KG1 (cell line): ENCODE data around the gene TCEAL6.
"Not testable (repeated sequence)": the region's sequence is repeated elsewhere in the genome, so short reads cannot be mapped to it uniquely, and the experiment has no call there.

Experiments
- DNase-seq: peaks from one replicate; lab custom pipeline; 2025; lab: John Stamatoyannopoulos, UW

TCEAL6 gene

DNA sequence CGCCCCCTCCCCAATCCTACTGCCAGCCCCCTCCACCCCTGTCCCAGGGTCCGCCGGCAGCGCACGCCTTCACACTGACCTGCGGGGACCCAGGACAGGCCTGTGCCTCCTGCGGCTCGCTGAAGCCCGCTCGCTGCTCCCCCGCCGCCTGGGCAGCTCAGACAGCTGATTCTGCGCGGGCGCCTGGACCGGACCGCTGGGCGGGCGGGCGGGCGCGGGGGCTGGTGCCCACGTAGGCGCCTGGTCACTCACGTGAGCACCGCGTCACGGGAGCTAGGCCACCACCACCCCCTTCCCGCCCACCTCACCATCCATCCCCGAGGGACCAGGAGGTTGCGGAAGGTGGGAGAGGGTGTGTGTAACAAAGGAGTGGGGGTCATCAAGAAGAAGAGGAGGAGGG, at the start of gene TCEAL6:
Gene TCEAL6 (minus strand): TSS at position 208 of the 400 bp plus-strand sequence.
- not testable (repeated sequence) for DNase-seq

DNA sequence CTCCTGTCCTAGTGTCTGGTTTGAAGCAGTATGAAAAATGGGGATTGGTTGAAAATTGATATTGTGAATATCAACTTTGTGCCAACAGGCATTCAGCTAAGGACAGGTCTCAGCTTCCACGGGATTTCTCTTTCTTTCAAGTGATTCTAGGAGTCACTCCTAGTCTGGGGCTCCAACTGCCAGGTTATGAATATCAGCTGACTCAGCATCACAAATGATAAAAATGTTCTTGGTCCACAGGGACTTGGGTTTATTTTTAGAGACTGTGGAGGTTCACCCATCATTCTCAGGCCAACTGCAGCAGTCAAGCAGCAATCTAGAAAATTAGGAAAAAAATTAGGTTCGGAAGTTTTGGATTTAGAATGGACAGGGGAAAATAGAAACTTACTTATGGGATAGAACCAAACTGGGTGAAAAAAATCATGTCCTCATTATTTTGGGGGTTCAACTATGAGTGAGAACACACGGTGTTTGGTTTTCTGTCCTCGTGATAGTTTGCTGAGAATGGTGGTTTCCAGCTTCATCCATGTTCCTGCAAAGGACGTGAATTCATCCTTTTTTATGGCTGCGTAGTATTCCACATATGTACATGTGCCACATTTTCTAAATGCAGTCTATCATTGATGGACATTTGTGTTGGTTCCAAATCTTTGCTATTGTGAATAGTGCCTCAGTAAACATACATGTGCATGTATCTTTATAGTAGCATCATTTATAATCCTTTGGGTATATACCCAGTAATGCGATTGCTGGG, 43.9 kb upstream of the TCEAL6 start:
- no peak for DNase-seq

DNA sequence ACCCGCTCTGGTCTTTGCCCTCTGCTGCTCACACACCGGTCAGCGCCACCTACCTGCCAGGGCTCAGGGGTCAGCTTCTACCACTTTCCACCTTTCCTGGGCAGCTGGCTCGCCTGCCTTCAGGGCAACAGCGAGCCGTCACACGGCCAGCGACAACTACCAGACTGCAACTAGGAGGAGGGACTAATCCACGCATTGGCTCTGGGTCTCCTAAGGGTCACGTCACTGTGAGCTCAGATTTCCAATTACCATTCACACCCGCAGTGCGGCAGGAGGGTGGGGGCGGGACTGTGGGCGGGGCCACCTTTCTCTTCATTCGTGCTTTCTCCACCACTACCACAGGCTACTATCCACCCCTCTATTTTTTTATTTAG, 13.5 kb upstream of the TCEAL6 start, which contains the start of gene BEX5:
Gene BEX5 (minus strand): TSS at position 172 of the 374 bp plus-strand sequence. CDS start 1,712 bp downstream, outside the sequence.
- no peak for DNase-seq

DNA sequence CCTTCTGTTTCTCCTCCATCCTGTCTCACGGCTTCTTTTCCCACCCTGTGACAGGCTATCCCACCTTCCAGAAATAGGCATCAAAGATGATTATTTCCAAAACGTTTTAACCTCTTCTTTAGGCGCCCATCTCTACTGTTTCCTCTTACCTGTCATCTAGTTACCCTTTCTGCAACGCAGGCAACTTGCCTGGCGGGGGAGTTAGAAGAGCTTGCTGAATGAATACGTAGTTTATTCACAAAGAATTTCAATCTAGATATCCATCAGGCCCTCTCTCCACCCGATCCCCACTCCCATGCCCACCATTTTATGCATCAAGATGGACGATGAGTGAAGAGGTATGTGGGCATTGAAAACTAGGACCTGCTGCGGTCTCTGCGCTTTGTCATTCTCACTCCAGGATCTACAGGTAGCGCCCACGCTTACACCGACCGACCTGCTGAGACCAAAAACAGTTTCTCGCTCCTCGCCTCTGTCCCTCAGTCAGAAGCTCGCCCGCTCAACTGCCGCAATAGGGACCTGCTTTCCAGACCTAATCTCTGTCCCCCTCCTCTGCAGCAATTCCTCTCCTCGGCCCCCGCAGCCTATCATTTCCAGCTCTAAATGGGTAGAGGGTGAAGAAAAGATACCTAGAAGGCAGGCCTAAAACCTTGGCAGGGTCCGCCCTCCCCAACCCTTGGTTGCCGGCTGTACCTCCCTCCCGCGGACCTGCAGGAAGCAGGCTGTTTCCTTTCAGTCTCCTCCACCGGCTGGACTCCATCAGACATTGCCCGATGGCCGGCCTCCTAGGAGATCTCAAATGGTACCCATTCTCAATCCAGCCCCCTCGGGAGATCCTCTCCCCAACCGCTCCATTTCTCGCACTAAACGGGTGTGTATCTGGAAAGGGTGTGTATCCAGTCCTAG, 12.9 kb upstream of the TCEAL6 start:
- DNase-seq = no peak

DNA sequence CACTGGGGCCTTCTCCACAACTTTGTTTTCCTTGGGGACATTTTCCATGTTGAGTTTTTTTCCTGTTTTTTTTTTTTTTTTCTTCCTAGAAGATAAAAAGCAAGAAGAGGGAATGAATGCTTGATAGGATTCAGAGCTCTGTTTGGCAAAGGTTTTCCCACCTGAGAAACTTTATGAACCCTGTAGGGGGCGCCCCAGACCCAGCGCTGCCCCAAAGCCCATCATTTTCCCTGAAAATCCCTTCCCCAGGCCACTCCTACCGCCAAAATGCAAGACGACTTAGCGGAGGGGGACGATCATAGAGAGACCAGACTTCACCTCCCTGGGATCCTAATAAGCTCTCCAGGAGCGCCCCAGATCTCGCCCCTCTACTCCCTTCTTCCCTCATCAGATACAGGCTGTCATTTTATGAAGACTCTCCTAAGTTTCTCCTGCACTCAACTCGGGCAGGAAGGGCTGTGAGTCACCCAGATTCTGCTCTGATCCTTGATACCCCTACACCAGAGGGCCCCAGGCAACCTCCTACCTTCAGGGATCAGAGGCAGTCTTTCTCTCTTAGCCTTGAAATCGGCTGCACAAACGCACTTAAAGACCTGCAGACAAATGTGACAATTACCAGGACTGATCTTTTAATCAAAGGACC, 12.1 kb upstream of the TCEAL6 start:
- DNase-seq = no peak

DNA sequence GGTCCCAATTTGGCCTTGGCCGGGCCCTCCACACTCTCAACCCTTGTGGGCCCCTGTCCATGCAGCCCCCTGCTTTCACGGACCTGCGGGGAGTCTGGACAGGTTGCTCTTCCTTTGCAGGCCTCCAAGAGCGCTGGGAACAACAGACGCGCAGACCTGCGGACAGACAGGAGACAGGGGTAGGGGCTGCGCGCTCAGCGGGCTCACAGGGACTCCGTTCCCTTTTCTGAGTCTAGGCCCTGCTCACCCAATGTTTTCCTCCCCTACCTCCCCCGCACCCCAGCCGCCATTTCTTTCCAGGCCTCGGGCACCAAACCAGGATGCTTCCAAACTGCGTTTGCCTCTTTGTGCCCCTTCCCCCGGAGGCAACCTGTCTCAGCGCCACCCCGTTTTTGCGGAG, 650 bp downstream of the TCEAL6 start:
- not testable (repeated sequence) for DNase-seq

DNA sequence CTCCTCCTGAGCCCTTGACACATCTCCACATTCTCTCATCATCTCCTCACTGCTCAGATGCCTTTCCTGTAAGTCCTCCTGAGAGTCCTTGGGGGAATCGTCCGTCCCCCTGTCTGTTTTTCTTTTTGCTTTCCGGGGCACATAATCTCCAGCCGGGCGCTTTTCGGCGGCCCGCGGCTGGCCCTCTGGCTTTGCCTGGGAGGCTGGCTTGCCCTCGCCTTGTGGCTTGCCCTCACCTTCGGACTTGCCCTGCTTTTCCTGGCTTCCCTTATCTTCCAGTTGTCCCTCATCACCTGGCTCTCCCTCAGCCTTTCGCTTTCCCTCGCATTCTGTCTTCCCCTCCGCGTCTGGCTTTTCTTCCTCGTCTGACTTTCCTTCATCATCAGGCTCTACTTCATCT, 1.4 kb downstream of the TCEAL6 start:
- not testable (repeated sequence) for DNase-seq

DNA sequence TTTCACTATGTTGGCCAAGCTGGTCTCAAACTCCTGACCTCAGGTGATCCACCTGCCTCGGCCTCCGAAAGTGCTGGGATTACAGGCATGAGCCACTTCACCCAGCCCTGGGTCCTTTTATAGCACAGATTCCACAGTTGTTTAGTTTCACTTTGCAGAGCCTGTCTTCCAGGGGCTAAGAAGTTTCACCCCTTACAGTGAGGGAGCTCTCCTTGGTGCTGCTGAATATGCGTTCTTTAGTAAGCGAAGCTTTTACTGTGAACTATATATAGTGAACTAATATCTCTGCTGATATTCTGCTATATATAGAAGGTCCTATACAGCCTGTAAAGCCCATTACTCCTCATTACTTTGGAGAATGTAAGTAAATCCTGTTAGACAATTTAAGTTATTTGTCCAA, 4.2 kb downstream of the TCEAL6 start:
- no peak for DNase-seq

DNA sequence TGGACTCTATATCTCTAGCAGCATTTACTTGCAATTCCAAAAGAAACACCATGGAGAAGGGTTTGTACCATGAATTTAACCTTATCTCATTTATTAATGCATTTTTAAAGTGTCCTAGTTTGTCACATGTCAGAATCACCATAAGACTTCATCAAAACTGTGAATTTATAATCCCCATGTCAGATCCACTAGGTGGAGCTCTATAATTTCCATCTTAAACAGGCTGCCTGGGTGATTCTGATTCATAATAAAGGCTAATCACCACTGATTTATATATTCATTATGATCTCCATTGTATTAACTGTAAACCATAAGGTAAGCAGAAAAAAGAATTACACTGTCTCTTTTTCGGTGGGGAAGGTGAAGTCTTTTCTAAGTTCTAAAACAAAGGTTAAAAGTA, 12.8 kb downstream of the TCEAL6 start:
- DNase-seq = no peak

DNA sequence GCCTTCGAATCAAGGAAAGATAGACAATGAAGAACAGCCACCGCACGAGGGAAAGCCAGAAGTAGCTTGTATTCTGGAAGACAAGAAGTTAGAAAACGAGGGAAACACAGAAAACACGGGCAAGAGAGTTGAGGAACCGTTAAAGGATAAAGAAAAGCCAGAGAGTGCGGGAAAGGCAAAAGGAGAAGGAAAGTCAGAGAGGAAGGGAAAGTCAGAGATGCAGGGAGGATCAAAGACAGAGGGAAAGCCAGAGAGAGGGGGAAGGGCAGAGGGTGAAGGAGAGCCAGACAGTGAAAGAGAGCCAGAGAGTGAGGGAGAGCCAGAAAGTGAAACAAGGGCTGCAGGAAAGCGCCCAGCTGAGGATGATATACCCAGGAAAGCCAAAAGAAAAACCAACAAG, 15.4 kb downstream of the TCEAL6 start:
- no peak for DNase-seq

DNA sequence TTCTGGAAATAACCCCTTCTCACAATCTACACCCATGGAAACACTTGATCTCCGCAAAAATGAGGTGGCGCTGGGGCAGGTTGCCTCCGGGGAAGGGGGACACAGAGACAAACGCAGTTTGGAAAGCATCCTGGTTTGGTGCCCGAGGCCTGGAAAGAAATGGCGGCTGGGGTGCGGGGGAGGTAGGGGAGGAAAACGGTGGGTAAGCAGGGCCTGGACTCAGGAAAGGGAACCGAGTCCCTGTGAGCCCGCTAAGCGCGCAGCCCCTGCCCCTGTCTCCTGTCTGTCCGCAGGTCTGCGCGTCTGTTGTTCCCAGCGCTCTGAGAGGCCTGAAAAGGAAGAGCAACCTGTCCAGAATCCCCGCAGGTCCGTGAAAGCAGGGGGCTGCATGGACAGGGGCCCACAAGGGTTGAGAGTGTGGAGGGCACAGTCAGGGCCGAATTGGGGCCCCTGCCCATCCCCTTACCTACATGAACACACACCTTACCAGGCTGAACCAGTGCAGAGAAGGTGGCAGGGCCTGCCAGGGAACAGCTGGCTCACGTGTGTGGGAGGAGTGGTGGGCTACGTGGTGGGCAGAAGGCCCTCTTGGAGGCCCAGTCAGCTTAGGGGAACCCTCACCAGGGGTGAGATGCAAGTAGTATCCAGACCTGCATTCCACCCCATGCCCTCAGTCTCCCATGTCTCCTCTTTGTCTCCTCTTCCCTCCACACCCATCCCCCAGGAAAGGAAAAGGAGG, 16.0 kb downstream of the TCEAL6 start:
- DNase-seq = not testable (repeated sequence)

DNA sequence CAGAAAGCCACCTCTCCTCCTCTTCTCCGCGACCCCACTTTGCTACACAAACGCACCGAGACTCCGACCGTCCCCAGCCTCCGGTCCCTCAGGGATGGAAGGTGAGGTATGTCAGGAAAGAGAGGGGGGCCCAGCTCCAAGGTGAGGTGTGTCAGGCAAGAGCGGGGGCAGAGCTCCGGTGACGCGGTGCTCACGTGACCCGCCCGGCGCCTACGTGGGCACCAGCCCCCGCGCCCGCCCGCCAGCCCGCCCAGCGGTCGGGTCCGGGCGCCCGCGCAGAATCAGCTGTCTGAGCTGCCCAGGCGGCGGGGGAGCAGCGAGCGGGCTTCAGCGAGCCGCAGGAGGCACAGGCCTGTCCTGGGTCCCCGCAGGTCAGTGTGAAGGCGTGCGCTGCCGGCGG, 16.8 kb downstream of the TCEAL6 start, which contains the start of gene TCEAL2:
Gene TCEAL2 (plus strand): TSS at position 244 of the 400 bp plus-strand sequence. CDS start 1,152 bp downstream, outside the sequence.
- not testable (repeated sequence) for DNase-seq

DNA sequence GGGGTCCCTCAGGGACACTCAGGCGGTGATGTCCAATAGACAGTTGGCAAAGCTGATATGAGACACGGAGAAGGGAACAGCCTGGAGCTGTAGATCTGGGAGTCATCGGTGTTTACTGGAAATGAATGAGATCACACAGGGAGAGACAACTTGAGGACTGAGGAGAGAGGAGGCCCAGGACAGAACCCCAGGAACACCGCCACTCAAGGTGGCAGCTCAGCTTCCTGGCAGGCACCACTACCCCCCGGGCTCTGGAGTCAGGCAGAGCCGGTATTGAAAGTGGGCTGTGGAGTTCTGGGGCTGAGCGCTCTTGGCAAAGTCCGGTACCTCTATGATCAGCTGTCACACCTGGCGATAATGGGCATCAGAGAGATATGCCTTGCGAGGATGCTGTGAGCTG, 17.3 kb downstream of the TCEAL6 start:
- DNase-seq = not testable (repeated sequence)

DNA sequence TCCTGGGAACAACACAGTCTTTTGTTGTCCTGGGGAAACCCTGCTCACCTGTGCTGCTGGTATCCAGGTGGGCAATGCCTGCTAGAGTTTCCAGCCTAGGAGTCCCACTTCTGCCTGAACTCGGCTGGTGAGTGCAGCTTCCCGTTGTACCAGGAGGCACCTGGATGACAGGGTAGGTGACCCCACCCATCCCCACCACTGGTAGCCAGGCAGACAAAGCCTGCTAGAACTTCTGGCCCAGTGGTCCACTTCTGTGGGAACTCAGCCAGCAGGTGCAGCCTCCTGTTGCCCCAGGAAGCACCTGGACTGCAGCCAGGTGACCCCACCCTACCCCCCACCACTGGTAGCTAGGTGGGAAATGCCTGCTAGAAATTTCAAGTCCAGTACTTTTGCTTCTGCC, 26.5 kb downstream of the TCEAL6 start:
- DNase-seq = no peak

DNA sequence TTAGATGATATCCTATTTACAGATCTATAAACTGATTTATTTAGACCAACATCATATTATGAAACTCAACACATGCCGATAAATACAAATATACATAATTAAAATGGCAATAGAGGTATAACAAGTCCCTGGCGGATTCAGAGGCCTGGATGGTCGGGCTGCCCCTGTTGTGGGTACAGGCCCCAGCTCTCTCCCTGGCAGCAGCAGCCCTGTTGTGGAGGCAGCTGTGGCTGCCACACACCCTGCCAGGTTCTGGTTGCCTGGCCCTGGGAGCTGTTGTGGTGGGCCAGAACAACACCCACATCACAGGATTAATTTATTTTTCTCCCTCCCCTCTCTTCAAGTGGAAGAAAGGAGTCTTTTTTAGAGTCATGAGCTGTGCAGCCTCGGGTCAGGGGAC, 28.9 kb downstream of the TCEAL6 start:
- no peak for DNase-seq
